Heart left ventricle (tissue), 13 donors: ENCODE measurements around the gene GRAMD1C.

Experiments
- POLR2A ChIP-seq, 2 donors: fragments of 450-650 bp; IDR thresholded peaks; one replicate each; pipeline ENCODE4 v1.6.1; 2017; ENCODE audit warnings: antibody characterized with exemption in 2 of 2, mild to moderate bottlenecking in 2 of 2, moderate library complexity in 2 of 2
- TF ChIP-seq, protein P1 (sequence below), 12 donors: fragments of 200-600 bp; sonication (generic) in 4 of 12; IDR thresholded peaks; one replicate each; pipeline versions ENCODE4 v1.5.0 to v1.8.0; 2018 to 2022; ENCODE audit warnings: antibody characterized with exemption in 12 of 12, mild to moderate bottlenecking in 5 of 12
- donor health status: ischemic (EF 13 %, LVEDD 7.1; RV severe dilation, severe dysfunction).
- donor health status: DM: no; HTN: yes; CAD: no.
- donor health status: DM: no; HTN: no; CAD: no.
- donor health status: ischemic (EF 25% LVEDD 6.9; RV normal size, moderate dysfunction).
- donor health status: ischemic (EF 25% LVEDD 5.7; RV mildly dilated, moderate dysfunction).
- donor health status: ischemic (EF 35%, LVEDD 5.7; RV mildly dilated, moderate dysfunction).
- donor health status: nonischemic (EF 11% LVEDD 7.7; RV severe dilation, severe dysfunction).
- donor health status: DM: yes; HTN: yes; CAD: no.
- donor health status: PGD.
- donor health status: ischemic (EF 29% LVEDD 5.4; RV normal size, mild dysfunction).
- donor health status: nonischemic (EF 23%, LVEDD 6.1; RV moderate dilation, normal function).

DNA sequence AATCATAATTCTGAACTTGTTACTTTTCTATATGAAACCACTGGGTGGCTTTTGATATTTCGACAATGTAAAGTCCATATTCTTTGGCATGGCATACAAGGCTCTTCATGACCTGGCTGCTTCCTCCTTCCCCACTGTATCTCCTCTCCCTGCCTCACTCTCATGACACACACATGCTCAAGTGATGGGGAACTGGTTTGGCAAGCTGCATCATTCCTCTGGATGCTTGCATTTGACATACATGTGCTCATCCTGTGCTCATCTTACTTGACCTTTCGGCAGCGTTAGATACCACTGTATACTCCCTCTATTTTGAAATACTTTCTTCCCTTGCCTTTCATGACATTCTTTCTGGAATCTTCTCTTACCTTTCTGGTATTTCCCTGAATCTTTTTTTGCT, 57.4 kb downstream of the GRAMD1C start:
- TF ChIP-seq, protein P1, sequence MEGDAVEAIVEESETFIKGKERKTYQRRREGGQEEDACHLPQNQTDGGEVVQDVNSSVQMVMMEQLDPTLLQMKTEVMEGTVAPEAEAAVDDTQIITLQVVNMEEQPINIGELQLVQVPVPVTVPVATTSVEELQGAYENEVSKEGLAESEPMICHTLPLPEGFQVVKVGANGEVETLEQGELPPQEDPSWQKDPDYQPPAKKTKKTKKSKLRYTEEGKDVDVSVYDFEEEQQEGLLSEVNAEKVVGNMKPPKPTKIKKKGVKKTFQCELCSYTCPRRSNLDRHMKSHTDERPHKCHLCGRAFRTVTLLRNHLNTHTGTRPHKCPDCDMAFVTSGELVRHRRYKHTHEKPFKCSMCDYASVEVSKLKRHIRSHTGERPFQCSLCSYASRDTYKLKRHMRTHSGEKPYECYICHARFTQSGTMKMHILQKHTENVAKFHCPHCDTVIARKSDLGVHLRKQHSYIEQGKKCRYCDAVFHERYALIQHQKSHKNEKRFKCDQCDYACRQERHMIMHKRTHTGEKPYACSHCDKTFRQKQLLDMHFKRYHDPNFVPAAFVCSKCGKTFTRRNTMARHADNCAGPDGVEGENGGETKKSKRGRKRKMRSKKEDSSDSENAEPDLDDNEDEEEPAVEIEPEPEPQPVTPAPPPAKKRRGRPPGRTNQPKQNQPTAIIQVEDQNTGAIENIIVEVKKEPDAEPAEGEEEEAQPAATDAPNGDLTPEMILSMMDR (IDR thresholded peaks at IDR 0.05): no peak
- no peak for TF ChIP-seq POLR2A (IDR thresholded peaks at IDR 0.05)
